Smooth muscle cell (in vitro differentiated cells): ENCODE measurements around the gene RAB1A. TPM values are rescaled to one million over a fixed set of nuclear protein-coding genes. Genes with fewer than 3 reads are reported as not detected.

Experiments used
- DNase-seq: peaks from one replicate; lab custom pipeline; 2025; ENCODE audit not compliant: unreplicated experiment; lab: John Stamatoyannopoulos, UW
- H2AFZ ChIP-seq: fragments of 200-600 bp; sonication (generic); 2 replicates; pipeline ENCODE4 v1.6.0; 2016; ENCODE audit warnings: antibody characterized with exemption, low read depth, mild to moderate bottlenecking
- H3F3A ChIP-seq: fragments of 200-600 bp; sonication (generic); 2 replicates; pipeline ENCODE4 v1.6.0; 2017; ENCODE audit warnings: antibody characterized with exemption, low read depth
- H3K27ac ChIP-seq: fragments of 200-600 bp; sonication (generic); 2 replicates; pipeline ENCODE4 v1.5.1; 2016; ENCODE audit warnings: low read depth, mild to moderate bottlenecking
- H3K27me3 ChIP-seq: fragments of 200-600 bp; sonication (generic); 2 replicates; pipeline ENCODE4 v1.6.1; 2016; ENCODE audit warnings: low read depth, mild to moderate bottlenecking
- H3K36me3 ChIP-seq: fragments of 200-600 bp; sonication (generic); 2 replicates; pipeline ENCODE4 v1.5.1; 2016; ENCODE audit warnings: low read depth
- H3K4me1 ChIP-seq: fragments of 200-600 bp; sonication (generic); 2 replicates; pipeline ENCODE4 v1.5.1; 2016; ENCODE audit warnings: low read depth
- H3K4me2 ChIP-seq: fragments of 200-600 bp; sonication (generic); 2 replicates; pipeline ENCODE4 v1.6.0; 2016; ENCODE audit warnings: mild to moderate bottlenecking
- H3K4me3 ChIP-seq: fragments of 200-600 bp; sonication (generic); 2 replicates; pipeline ENCODE4 v1.5.1; 2016; ENCODE audit warnings: mild to moderate bottlenecking
- H3K79me2 ChIP-seq: fragments of 200-600 bp; sonication (generic); 2 replicates; pipeline ENCODE4 v1.6.0; 2016; ENCODE audit warnings: low read depth, mild to moderate bottlenecking
- H3K9ac ChIP-seq: fragments of 200-600 bp; sonication (generic); 2 replicates; pipeline ENCODE4 v1.6.0; 2016; ENCODE audit warnings: low read depth
- H3K9me3 ChIP-seq: fragments of 200-600 bp; sonication (generic); replicated peaks from 2 replicates; pipeline ENCODE4 v1.5.1; 2016; ENCODE audit warnings: low read depth
- H4K20me1 ChIP-seq: fragments of 200-600 bp; sonication (generic); 2 replicates; pipeline ENCODE4 v1.6.0; 2016; ENCODE audit warnings: low read depth
- CTCF ChIP-seq: fragments of 200-600 bp; sonication (generic); IDR thresholded peaks from 2 replicates; pipeline ENCODE4 v1.5.1; 2017; ENCODE audit warnings: borderline replicate concordance, mild to moderate bottlenecking, antibody characterized with exemption; ENCODE audit not compliant: insufficient read depth, poor library complexity, severe bottlenecking
- WGBS: methylation state at CpG from one replicate; pipeline ENCODE4 v1.1.7; 2016; ENCODE audit warnings: low lambda C conversion rate; 5-methylcytosine and 5-hydroxymethylcytosine counted together
- polyA plus RNA-seq: library from polyadenylated mRNA; unstranded; fragments of >200 nt; fragmentation: Nextera tagmentation; extraction: Ambion mirVana; gene quantifications from 2 replicates; pipeline ENCODE4 v1.2.1, GENCODE V29; 2016
- total RNA-seq: library from RNA; depleted of rRNA; stranded (reverse); fragments of >200 nt; gene quantifications from 2 replicates; pipeline ENCODE4 v1.2.3, GENCODE V29; 2014

Gene RAB1A
- total and polyA plus RNA-seq, 2 experiments from 2014 or later = 250 to 361 TPM

GRCh38 chr2:65057391-65058052 lies 72.4 kb downstream of the RAB1A start:
- no peak for DNase-seq
- Histone ChIP-seq H3K27ac (no peak overlapping the region), H3K4me2 (peak overlapping the region; percentile 94), H3K9me3 (no peaks in the 10 kb centered on the region), H4K20me1 (peaks cover 49% of the 10 kb centered on the region), H3K4me1 (peaks cover 9% of the 10 kb centered on the region), H3K36me3 (no peaks in the 10 kb centered on the region), H2AFZ (no peak overlapping the region), H3K79me2 (peaks cover 41% of the 10 kb centered on the region), H3K9ac (peak overlapping the region; percentile 41), H3F3A (no peaks in the 10 kb centered on the region), H3K4me3 (peak overlapping the region; percentile 75), H3K27me3 (no peaks in the 10 kb centered on the region)
- WGBS = 79% methylated on average over 6 of the region's 6 CpGs
- TF ChIP-seq CTCF = no peak

GRCh38 chr2:65057054-65057375 lies 72.9 kb downstream of the RAB1A start:
- no peaks in the 10 kb centered on the region for H3K9me3 ChIP-seq
- peak overlapping the region; percentile 94 for H3K4me2 ChIP-seq
- no peaks in the 10 kb centered on the region for H3F3A ChIP-seq
- DNase-seq = no peak
- WGBS = 14% methylated on average over 5 of the region's 5 CpGs
- peaks cover 41% of the 10 kb centered on the region for H3K79me2 ChIP-seq
- peaks cover 9% of the 10 kb centered on the region for H3K4me1 ChIP-seq
- peak overlapping the region; percentile 12 for H3K27ac ChIP-seq
- peaks cover 43% of the 10 kb centered on the region for H4K20me1 ChIP-seq
- H3K9ac ChIP-seq = peak overlapping the region; percentile 41
- H3K4me3 ChIP-seq = peak overlapping the region; percentile 75
- TF ChIP-seq CTCF = no peak
- no peaks in the 10 kb centered on the region for H3K36me3 ChIP-seq
- no peak overlapping the region for H2AFZ ChIP-seq
- no peaks in the 10 kb centered on the region for H3K27me3 ChIP-seq

GRCh38 chr2:65056215-65057053 lies 73.5 kb downstream of the RAB1A start, which contains the start of gene CEP68:
CEP68 (plus strand) TSS chr2:65056416; CDS start chr2:65069445, 13,029 bp downstream.
- H3K36me3 ChIP-seq = no peaks in the 10 kb centered on the region
- peak within 1 kb of the TSS; percentile 20 for H2AFZ ChIP-seq
- DNase-seq = peak; percentile 85
- peak within 1 kb of the TSS; percentile 75 for H3K4me3 ChIP-seq
- WGBS = 1% methylated on average over 74 of the region's 99 CpGs
- no peaks in the 10 kb centered on the region for H3K27me3 ChIP-seq
- H3K4me2 ChIP-seq = peak within 1 kb of the TSS; percentile 94
- peaks cover 9% of the 10 kb centered on the region for H3K4me1 ChIP-seq
- peak within 1 kb of the TSS; percentile 12 for H3K27ac ChIP-seq
- H3K79me2 ChIP-seq = peaks cover 41% of the 10 kb centered on the region
- H3F3A ChIP-seq = no peaks in the 10 kb centered on the region
- H4K20me1 ChIP-seq = peaks cover 38% of the 10 kb centered on the region
- H3K9me3 ChIP-seq = no peaks in the 10 kb centered on the region
- H3K9ac ChIP-seq = peak within 1 kb of the TSS; percentile 41
- TF ChIP-seq CTCF = no peak
